K562 (cell line): ENCODE data around the gene IGFALS. TPM values are rescaled to one million over a fixed set of nuclear protein-coding genes. Genes with fewer than 3 reads are reported as not detected.

Experiments
- BRD4 ChIP-seq: fragments of 200-600 bp; sonication (generic); IDR thresholded peaks from 2 replicates; pipeline ENCODE4 v1.6.1; 2017; ENCODE audit warnings: inconsistent platforms
- EHMT2 ChIP-seq: fragments of 450-650 bp; IDR thresholded peaks from 2 replicates; pipeline ENCODE4 v1.6.1; 2018; ENCODE audit warnings: antibody characterized with exemption
- ELF4 ChIP-seq: fragments of 450-650 bp; formaldehyde crosslinking; IDR thresholded peaks from 2 replicates; pipeline ENCODE4 v1.4.0; 2022; ENCODE audit warnings: missing genetic modification characterization
- MEF2A ChIP-seq: IDR thresholded peaks from 2 replicates; pipeline ENCODE4 v1.6.1; 2011; ENCODE audit warnings: low read depth, mild to moderate bottlenecking, low read length, moderate library complexity; ENCODE audit not compliant: control insufficient read depth
- NR2C2 ChIP-seq, 2 experiments: fragments of 200-800 bp in 1 of 2; sonication (Bioruptor generic) in 1 of 2; sonication (generic) in 1 of 2; formaldehyde crosslinking in 1 of 2; IDR thresholded peaks; 2 replicates each; pipeline versions ENCODE4 v1.6.1 to v1.8.0; 2016 to 2022; ENCODE audit warnings: mild to moderate bottlenecking in 1 of 2, missing compliant biosample characterization in 1 of 2, missing genetic modification characterization in 1 of 2, missing genetic modification reagents in 1 of 2
- RB1 ChIP-seq: fragments of 450-650 bp; IDR thresholded peaks from 2 replicates; pipeline ENCODE4 v1.6.1; 2017; ENCODE audit warnings: low read depth, mild to moderate bottlenecking
- SOX6 ChIP-seq: fragments of 450-650 bp; IDR thresholded peaks from 2 replicates; pipeline ENCODE4 v1.6.1; 2014; ENCODE audit warnings: mild to moderate bottlenecking
- STAG1 ChIP-seq: sonication (generic); formaldehyde crosslinking; IDR thresholded peaks from 2 replicates; pipeline ENCODE4 v1.5.0; 2020; ENCODE audit warnings: missing genetic modification reagents, borderline replicate concordance
- ZBTB1 ChIP-seq: sonication (generic); formaldehyde crosslinking; IDR thresholded peaks from 2 replicates; pipeline ENCODE4 v1.8.1; 2023; ENCODE audit warnings: missing genetic modification reagents, low read depth, mild to moderate bottlenecking, borderline replicate concordance
- ZC3H11A ChIP-seq: IDR thresholded peaks from 2 replicates; pipeline ENCODE4 v1.6.1; 2012; ENCODE audit warnings: low read depth, low read length, improper control_type of control experiment
- ZNF324 ChIP-seq: fragments of 250-450 bp; sonication (Bioruptor Pico); IDR thresholded peaks from 2 replicates; pipeline ENCODE4 v1.4.0; 2020; ENCODE audit warnings: mild to moderate bottlenecking
- ZNF445 ChIP-seq: fragments of 250-450 bp; sonication (Bioruptor Pico); IDR thresholded peaks from 2 replicates; pipeline ENCODE4 v1.4.0; 2020; ENCODE audit warnings: low read depth, mild to moderate bottlenecking, moderate library complexity
- ZNF764 ChIP-seq: fragments of 250-450 bp; sonication (Bioruptor Pico); IDR thresholded peaks from 2 replicates; pipeline ENCODE4 v1.4.0; 2020; ENCODE audit warnings: low read depth, mild to moderate bottlenecking, moderate library complexity
- polyA plus RNA-seq, 8 experiments: library from polyadenylated mRNA; depleted of rRNA in 4 of 8; stranded (reverse) in 5 of 8; unstranded in 3 of 8; fragments of >200 nt; fragmentation: Nextera tagmentation in 2 of 8; fragmentation: Illumina TruSeq in 1 of 8; extraction: Ambion mirVana in 2 of 8; extraction: Trizol in 1 of 8; gene quantifications; 2 replicates each; pipeline versions ENCODE4 v1.2.1 to v1.2.3, GENCODE V29; 2011 to 2014; ENCODE audit warnings: inconsistent platforms in 1 of 8, missing spikeins in 1 of 8
- total RNA-seq, 7 experiments: library from RNA; depleted of rRNA in 6 of 7; stranded (reverse); fragments of >200 nt in 6 of 7; fragmentation: Illumina TruSeq in 2 of 7; extraction: Trizol in 2 of 7; gene quantifications; 2 replicates each; pipeline versions ENCODE4 v1.2.1 to v1.2.3, GENCODE V29; 2011 to 2021; ENCODE audit warnings: low replicate concordance in 1 of 7
- TF ChIP-seq, protein P1 (sequence below): conservative IDR thresholded peaks from 2 replicates; pipeline ENCODE4 v1.6.1; 2011; ENCODE audit warnings: low read depth, mild to moderate bottlenecking, low read length; ENCODE audit not compliant: control insufficient read depth
- TF ChIP-seq, protein P2 (sequence below): fragments of 450-650 bp; IDR thresholded peaks from one replicate; pipeline ENCODE4 v1.6.1; 2018; ENCODE audit warnings: mild to moderate bottlenecking, moderate library complexity; ENCODE audit not compliant: partially characterized antibody
- TF ChIP-seq, protein P3 (sequence below), 3 experiments: IDR thresholded peaks in 2 of 3; conservative IDR thresholded peaks in 1 of 3; 2 replicates each; pipeline ENCODE4 v1.5.1; 2011 to 2012; ENCODE audit warnings: low read length in 3 of 3, mild to moderate bottlenecking in 3 of 3, control low read depth in 2 of 3, improper control_type of control experiment in 1 of 3, inconsistent platforms in 1 of 3, low read depth in 1 of 3, mixed read lengths in 1 of 3, moderate library complexity in 1 of 3; ENCODE audit not compliant: insufficient read depth in 2 of 3
- TF ChIP-seq, protein P4 (sequence below): fragments of 250-450 bp; sonication (Bioruptor Pico); IDR thresholded peaks from 2 replicates; pipeline ENCODE4 v1.4.0; 2020; ENCODE audit warnings: mild to moderate bottlenecking, moderate library complexity, borderline replicate concordance

The IGFALS gene
- total and polyA plus RNA-seq, 9 of the 15 experiments (the other 6 are each of a cell fraction or from before 2014, with no cell fraction given) = not detected

DNA sequence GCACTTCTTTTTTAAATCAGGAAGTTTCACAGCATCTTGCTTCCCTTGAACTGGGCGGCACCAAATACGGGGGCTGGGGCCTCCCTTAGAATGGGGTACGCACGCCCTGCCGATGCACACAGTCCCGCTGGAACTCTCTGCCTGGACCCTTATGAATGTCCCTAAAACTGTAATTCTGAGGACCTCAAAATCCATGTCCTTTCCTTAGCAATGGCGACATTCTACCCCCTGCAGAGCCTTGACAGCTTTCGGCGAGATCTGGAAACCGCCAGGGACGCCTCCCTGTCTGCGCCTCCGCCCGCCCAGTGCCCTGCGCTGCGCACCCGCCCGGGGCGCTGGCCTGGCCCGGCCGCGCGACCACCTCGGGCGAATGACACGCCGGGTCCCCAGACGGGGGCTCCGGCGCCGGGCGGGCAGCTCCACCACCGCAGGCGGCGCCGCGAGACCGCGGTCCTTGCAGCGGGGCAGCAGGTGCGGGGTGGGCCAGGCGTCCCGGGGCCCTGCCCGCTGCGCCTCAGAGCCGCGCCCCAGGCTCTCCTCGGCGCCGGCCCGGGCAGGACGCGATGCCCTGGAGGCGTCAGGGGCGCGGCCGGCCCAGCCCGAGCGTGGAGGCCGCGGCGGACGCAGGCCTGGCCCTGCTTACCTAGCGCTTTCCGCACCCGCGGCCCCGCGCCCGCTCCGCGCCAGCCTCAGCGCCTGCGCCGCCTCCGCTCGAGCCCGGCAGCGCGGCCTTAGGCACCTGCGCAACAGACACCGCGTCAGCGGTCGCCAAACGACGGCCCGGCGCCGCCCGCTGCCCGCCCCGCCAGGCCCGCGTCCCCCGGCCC is 32.6 kb upstream of the IGFALS start (continued):
- TF ChIP-seq ZC3H11A (no peak), SOX6 (no peak), ZNF324 (CRISPR knock-in tag) (no peak), NR2C2 (CRISPR knock-in tag; IDR thresholded peaks at IDR 0.05) (no peak), NR2C2 (tag; IDR thresholded peaks at IDR 0.05) (no peak), BRD4 (no peak), ZBTB1 (CRISPR knock-in tag) (0 out of 2 replicates have a peak, but pooled peaks have one; percentile 34), ZNF764 (CRISPR knock-in tag) (no peak), EHMT2 (no peak), RB1 (peak; percentile 15; the same call in 1 of the 2 replicates), ELF4 (CRISPR knock-in tag) (no peak), ZNF445 (CRISPR knock-in tag) (no peak), MEF2A (no peak), STAG1 (CRISPR knock-in tag) (0 out of 2 replicates have a peak, but pooled peaks have one; percentile 6)
- TF ChIP-seq, protein P1, sequence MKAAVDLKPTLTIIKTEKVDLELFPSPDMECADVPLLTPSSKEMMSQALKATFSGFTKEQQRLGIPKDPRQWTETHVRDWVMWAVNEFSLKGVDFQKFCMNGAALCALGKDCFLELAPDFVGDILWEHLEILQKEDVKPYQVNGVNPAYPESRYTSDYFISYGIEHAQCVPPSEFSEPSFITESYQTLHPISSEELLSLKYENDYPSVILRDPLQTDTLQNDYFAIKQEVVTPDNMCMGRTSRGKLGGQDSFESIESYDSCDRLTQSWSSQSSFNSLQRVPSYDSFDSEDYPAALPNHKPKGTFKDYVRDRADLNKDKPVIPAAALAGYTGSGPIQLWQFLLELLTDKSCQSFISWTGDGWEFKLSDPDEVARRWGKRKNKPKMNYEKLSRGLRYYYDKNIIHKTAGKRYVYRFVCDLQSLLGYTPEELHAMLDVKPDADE = 0 out of 2 replicates have a peak, but pooled peaks have one; percentile 34
- TF ChIP-seq, protein P2, sequence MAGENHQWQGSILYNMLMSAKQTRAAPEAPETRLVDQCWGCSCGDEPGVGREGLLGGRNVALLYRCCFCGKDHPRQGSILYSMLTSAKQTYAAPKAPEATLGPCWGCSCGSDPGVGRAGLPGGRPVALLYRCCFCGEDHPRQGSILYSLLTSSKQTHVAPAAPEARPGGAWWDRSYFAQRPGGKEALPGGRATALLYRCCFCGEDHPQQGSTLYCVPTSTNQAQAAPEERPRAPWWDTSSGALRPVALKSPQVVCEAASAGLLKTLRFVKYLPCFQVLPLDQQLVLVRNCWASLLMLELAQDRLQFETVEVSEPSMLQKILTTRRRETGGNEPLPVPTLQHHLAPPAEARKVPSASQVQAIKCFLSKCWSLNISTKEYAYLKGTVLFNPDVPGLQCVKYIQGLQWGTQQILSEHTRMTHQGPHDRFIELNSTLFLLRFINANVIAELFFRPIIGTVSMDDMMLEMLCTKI = no peak
- TF ChIP-seq, protein P3, sequence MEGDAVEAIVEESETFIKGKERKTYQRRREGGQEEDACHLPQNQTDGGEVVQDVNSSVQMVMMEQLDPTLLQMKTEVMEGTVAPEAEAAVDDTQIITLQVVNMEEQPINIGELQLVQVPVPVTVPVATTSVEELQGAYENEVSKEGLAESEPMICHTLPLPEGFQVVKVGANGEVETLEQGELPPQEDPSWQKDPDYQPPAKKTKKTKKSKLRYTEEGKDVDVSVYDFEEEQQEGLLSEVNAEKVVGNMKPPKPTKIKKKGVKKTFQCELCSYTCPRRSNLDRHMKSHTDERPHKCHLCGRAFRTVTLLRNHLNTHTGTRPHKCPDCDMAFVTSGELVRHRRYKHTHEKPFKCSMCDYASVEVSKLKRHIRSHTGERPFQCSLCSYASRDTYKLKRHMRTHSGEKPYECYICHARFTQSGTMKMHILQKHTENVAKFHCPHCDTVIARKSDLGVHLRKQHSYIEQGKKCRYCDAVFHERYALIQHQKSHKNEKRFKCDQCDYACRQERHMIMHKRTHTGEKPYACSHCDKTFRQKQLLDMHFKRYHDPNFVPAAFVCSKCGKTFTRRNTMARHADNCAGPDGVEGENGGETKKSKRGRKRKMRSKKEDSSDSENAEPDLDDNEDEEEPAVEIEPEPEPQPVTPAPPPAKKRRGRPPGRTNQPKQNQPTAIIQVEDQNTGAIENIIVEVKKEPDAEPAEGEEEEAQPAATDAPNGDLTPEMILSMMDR (IDR thresholded peaks at IDR 0.05 in 2 of 3, conservative IDR thresholded peaks at IDR 0.05 in 1 of 3; ENCODE audit: insufficient read depth in 2 of 3, low read depth in 1 of 3, low read length in 3 of 3) = peak in 1 of 3 experiments; percentile 27; a peak in 1 of 6 replicates
- TF ChIP-seq, protein P4, sequence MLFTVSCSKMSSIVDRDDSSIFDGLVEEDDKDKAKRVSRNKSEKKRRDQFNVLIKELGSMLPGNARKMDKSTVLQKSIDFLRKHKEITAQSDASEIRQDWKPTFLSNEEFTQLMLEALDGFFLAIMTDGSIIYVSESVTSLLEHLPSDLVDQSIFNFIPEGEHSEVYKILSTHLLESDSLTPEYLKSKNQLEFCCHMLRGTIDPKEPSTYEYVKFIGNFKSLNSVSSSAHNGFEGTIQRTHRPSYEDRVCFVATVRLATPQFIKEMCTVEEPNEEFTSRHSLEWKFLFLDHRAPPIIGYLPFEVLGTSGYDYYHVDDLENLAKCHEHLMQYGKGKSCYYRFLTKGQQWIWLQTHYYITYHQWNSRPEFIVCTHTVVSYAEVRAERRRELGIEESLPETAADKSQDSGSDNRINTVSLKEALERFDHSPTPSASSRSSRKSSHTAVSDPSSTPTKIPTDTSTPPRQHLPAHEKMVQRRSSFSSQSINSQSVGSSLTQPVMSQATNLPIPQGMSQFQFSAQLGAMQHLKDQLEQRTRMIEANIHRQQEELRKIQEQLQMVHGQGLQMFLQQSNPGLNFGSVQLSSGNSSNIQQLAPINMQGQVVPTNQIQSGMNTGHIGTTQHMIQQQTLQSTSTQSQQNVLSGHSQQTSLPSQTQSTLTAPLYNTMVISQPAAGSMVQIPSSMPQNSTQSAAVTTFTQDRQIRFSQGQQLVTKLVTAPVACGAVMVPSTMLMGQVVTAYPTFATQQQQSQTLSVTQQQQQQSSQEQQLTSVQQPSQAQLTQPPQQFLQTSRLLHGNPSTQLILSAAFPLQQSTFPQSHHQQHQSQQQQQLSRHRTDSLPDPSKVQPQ = no peak
